Transverse colon (tissue), 4 donors: ENCODE measurements around the gene ZNF576. TPM values are rescaled to one million over a fixed set of nuclear protein-coding genes. Genes with fewer than 3 reads are reported as not detected.
A peak's percentile ranks its signal among the peaks of the same experiment; 100 is the strongest.

ENCODE experiments used
- DNase-seq: peaks from one replicate; pipeline ENCODE4 v3.0.0-alpha.2; 2019
- H3K27ac ChIP-seq, 4 donors: fragments of 200-600 bp; sonication (generic); 2 replicates each; pipeline ENCODE4 v1.5.1; 2016 to 2018; ENCODE audit warnings: inconsistent platforms in 4 of 4
- H3K27me3 ChIP-seq: fragments of 200-600 bp; sonication (generic); 2 replicates; pipeline ENCODE4 v1.5.1; 2017; ENCODE audit warnings: inconsistent platforms
- H3K36me3 ChIP-seq, 4 donors: fragments of 200-600 bp; sonication (generic); 2 replicates each; pipeline ENCODE4 v1.5.1; 2017 to 2019; ENCODE audit warnings: inconsistent platforms in 4 of 4
- H3K4me1 ChIP-seq, 4 donors: fragments of 200-600 bp; sonication (generic); 2 replicates each; pipeline ENCODE4 v1.5.1; 2017 to 2020; ENCODE audit warnings: inconsistent platforms in 4 of 4
- H3K4me3 ChIP-seq, 4 donors: fragments of 200-600 bp; sonication (generic); 1 replicate in 1 of 4; 2 replicates in 3 of 4; pipeline versions ENCODE4 v1.5.1 to v1.6.1; 2017 to 2019; ENCODE audit warnings: inconsistent platforms in 4 of 4
- H3K9me3 ChIP-seq, 2 donors: fragments of 200-600 bp; sonication (generic); 2 replicates each; pipeline ENCODE4 v1.5.1; 2017 to 2019; ENCODE audit warnings: inconsistent platforms in 2 of 2
- CTCF ChIP-seq, 5 experiments: fragments of 200-600 bp in 3 of 5; fragments of 450-650 bp in 2 of 5; sonication (generic) in 3 of 5; IDR thresholded peaks; 1 replicate in 2 of 5; 2 replicates in 3 of 5; pipeline ENCODE4 v1.5.1; 2016 to 2017; ENCODE audit warnings: antibody characterized with exemption in 5 of 5, inconsistent platforms in 3 of 5, mild to moderate bottlenecking in 2 of 5, moderate library complexity in 1 of 5
- EP300 ChIP-seq: sonication (generic); formaldehyde crosslinking; IDR thresholded peaks from one replicate; pipeline ENCODE4 v1.6.1; 2017; ENCODE audit warnings: antibody characterized with exemption, low read depth
- POLR2A ChIP-seq: fragments of 450-650 bp; IDR thresholded peaks from one replicate; pipeline ENCODE4 v1.6.1; 2016; ENCODE audit warnings: antibody characterized with exemption, mild to moderate bottlenecking, moderate library complexity
- POLR2AphosphoS5 ChIP-seq, 3 donors: sonication (generic); formaldehyde crosslinking; IDR thresholded peaks; one replicate each; pipeline ENCODE4 v1.6.1; 2016; ENCODE audit warnings: antibody characterized with exemption in 3 of 3
- WGBS, 2 donors: methylation state at CpG; one replicate each; pipeline ENCODE4 v1.1.5; 2018; ENCODE audit warnings: low coverage in 1 of 2; 5-methylcytosine and 5-hydroxymethylcytosine counted together
- in situ Hi-C, 4 donors: fragments of 200-750 bp; cut with MboI; loops; one replicate each; pipeline versions ENCODE4 v1.15.0 to v1.15.1; 2017; ENCODE audit warnings: low sequenced_read_pairs in 3 of 4, low pct_ligation_motif_present in 1 of 4, low pct_unique_long_range_greater_than_20kb in 1 of 4
- intact Hi-C: fragments of 100-400 bp; cut with DNase I; formaldehyde crosslinking; loops from one replicate; pipeline ENCODE4 v1.15.1; 2023; ENCODE audit warnings: low total_unique reads
- total RNA-seq, 4 donors: library from RNA; depleted of rRNA; stranded (reverse); fragments of >200 nt; gene quantifications; one replicate each; pipeline ENCODE4 v1.1.0, GENCODE V29; 2016

Gene ZNF576
- total RNA-seq, 4 donors from 2014 or later: 3.7 to 11.9 (median 9.8) TPM

GRCh38 chr19:43623889-43624670 is 27.7 kb downstream of the ZNF576 start:
- H3K36me3 ChIP-seq: no peaks in the 10 kb centered on the region
- 90 to 91% methylated on average over 18 to 35 of the region's 35 CpGs for WGBS, 2 donors
- no peaks in the 10 kb centered on the region for H3K9me3 ChIP-seq
- intact Hi-C loops: no loop called here
- no peak for DNase-seq
- in situ Hi-C loops: no loop called here
- H3K27ac ChIP-seq: no peak overlapping the region
- H3K27me3 ChIP-seq: no peaks in the 10 kb centered on the region
- no peak overlapping the region for H3K4me3 ChIP-seq
- H3K4me1 ChIP-seq: peaks cover 0 to 15% (median 8%) of the 10 kb centered on the region in 4 donors
- TF ChIP-seq CTCF (IDR thresholded peaks at IDR 0.05) (no peak), POLR2A (no peak), POLR2AphosphoS5 (IDR thresholded peaks at IDR 0.05) (no peak), EP300 (no peak)

- TF ChIP-seq POLR2A (no peak), EP300 (no peak), POLR2AphosphoS5 (IDR thresholded peaks at IDR 0.05) (no peak), CTCF (IDR thresholded peaks at IDR 0.05) (peak in 1 of 5 experiments; percentile 26)
- Histone ChIP-seq H3K4me1 (peaks cover 0 to 15% (median 8%) of the 10 kb centered on the region in 4 donors), H3K27ac (no peak overlapping the region), H3K27me3 (no peaks in the 10 kb centered on the region), H3K9me3 (no peaks in the 10 kb centered on the region), H3K36me3 (no peaks in the 10 kb centered on the region), H3K4me3 (no peak overlapping the region)
- intact Hi-C loops (no loop called here), in situ Hi-C loops (no loop called here)
- 47% methylated on average over 17 of the region's 30 CpGs; no CpG with 5 or more reads in 1 of the 2 donors for WGBS, 2 donors
- DNase-seq: peak; percentile 82
Observed at GRCh38 chr19:43624933-43625332, 28.5 kb downstream of the ZNF576 start.

GRCh38 chr19:43625918-43626579 is 29.7 kb downstream of the ZNF576 start:
- TF ChIP-seq POLR2A: no peak
- no peak for TF ChIP-seq CTCF (IDR thresholded peaks at IDR 0.05)
- no peak for TF ChIP-seq EP300
- TF ChIP-seq POLR2AphosphoS5 (IDR thresholded peaks at IDR 0.05): no peak
- intact Hi-C loops: no loop called here
- no peaks in the 10 kb centered on the region for H3K36me3 ChIP-seq
- H3K4me3 ChIP-seq: no peak overlapping the region
- peaks cover 0 to 10% (median 3%) of the 10 kb centered on the region in 4 donors for H3K4me1 ChIP-seq
- in situ Hi-C loops: no loop called here
- no peaks in the 10 kb centered on the region for H3K9me3 ChIP-seq
- H3K27ac ChIP-seq: no peak overlapping the region
- no peaks in the 10 kb centered on the region for H3K27me3 ChIP-seq
- no peak for DNase-seq
- 54 to 79% methylated on average over 17 to 32 of the region's 32 CpGs for WGBS, 2 donors

- no peak for TF ChIP-seq POLR2A
- Histone ChIP-seq H3K9me3 (no peaks in the 10 kb centered on the region), H3K4me1 (peaks cover 0 to 10% (median 3%) of the 10 kb centered on the region in 4 donors), H3K36me3 (no peaks in the 10 kb centered on the region), H3K27ac (no peak overlapping the region), H3K4me3 (no peak overlapping the region), H3K27me3 (no peaks in the 10 kb centered on the region)
- DNase-seq: no peak
- in situ Hi-C loops: no loop called here
- WGBS, 2 donors: 64% methylated on average over 17 of the region's 17 CpGs; no CpG with 5 or more reads in 1 of the 2 donors
- intact Hi-C loops: no loop called here
Observed at GRCh38 chr19:43626838-43627237, 30.4 kb downstream of the ZNF576 start.
